NK-92 treated with Interleukin-12 subunit alpha and Interleukin-12 subunit beta, amount 100 ng/mL, for 24 hours (cell line): ENCODE results near the gene AKR1C4.
A peak's percentile ranks its signal among the peaks of the same experiment; 100 is the strongest.
"Not testable (repeated sequence)": the region's sequence is repeated elsewhere in the genome, so short reads cannot be mapped to it uniquely, and the experiment has no call there.

ENCODE experiments used
- DNase-seq: peaks from one replicate; lab custom pipeline; 2025; lab: John Stamatoyannopoulos, UW

The AKR1C4 gene

GRCh38 chr10:5206799-5207198 lies 10.2 kb downstream of the AKR1C4 start:
- no peak for DNase-seq

GRCh38 chr10:5209776-5210175 lies 13.1 kb downstream of the AKR1C4 start:
- DNase-seq, result not testable (repeated sequence)

GRCh38 chr10:5210261-5210660 lies 13.6 kb downstream of the AKR1C4 start:
- DNase-seq, result not testable (repeated sequence)

- DNase-seq, result no peak
Observed at GRCh38 chr10:5211696-5212536, 15.3 kb downstream of the AKR1C4 start.

GRCh38 chr10:5216801-5217200 lies 20.2 kb downstream of the AKR1C4 start:
- DNase-seq, result no peak

GRCh38 chr10:5219262-5219661 lies 22.6 kb downstream of the AKR1C4 start:
- DNase-seq, result no peak

GRCh38 chr10:5222942-5223341 lies 26.3 kb downstream of the AKR1C4 start:
- not testable (repeated sequence) for DNase-seq

- DNase-seq, result no peak
Observed at GRCh38 chr10:5229019-5229418, 32.4 kb downstream of the AKR1C4 start.

- no peak for DNase-seq
Observed at GRCh38 chr10:5233324-5233723, 36.7 kb downstream of the AKR1C4 start.

GRCh38 chr10:5234106-5234860 lies 37.6 kb downstream of the AKR1C4 start:
- peak; percentile 49 for DNase-seq

GRCh38 chr10:5237541-5237940 lies 40.9 kb downstream of the AKR1C4 start:
- DNase-seq, result not testable (repeated sequence)

- no peak for DNase-seq
Observed at GRCh38 chr10:5242585-5242984, 45.9 kb downstream of the AKR1C4 start.

- DNase-seq, result no peak
Observed at GRCh38 chr10:5243521-5243987, 46.9 kb downstream of the AKR1C4 start.

GRCh38 chr10:5252177-5253037 lies 55.8 kb downstream of the AKR1C4 start:
- no peak for DNase-seq

GRCh38 chr10:5254488-5254887 lies 57.9 kb downstream of the AKR1C4 start:
- DNase-seq, result no peak

GRCh38 chr10:5257768-5258167 lies 61.1 kb downstream of the AKR1C4 start:
- not testable (repeated sequence) for DNase-seq

- no peak for DNase-seq
Observed at GRCh38 chr10:5259132-5259951, 62.7 kb downstream of the AKR1C4 start.

- no peak for DNase-seq
Observed at GRCh38 chr10:5259952-5260578, 63.4 kb downstream of the AKR1C4 start.

GRCh38 chr10:5260828-5261227 lies 64.2 kb downstream of the AKR1C4 start:
- no peak for DNase-seq

- DNase-seq, result no peak
Observed at GRCh38 chr10:5265139-5265538, 68.5 kb downstream of the AKR1C4 start.

- no peak for DNase-seq
Observed at GRCh38 chr10:5266351-5266750, 69.7 kb downstream of the AKR1C4 start.
